ENCODE measurements around the gene SRP68. TPM values are rescaled to one million over a fixed set of nuclear protein-coding genes. Genes with fewer than 3 reads are reported as not detected.

Gene SRP68
- total RNA-seq, 1 donor from 2014 or later: 48.4 TPM

DNA sequence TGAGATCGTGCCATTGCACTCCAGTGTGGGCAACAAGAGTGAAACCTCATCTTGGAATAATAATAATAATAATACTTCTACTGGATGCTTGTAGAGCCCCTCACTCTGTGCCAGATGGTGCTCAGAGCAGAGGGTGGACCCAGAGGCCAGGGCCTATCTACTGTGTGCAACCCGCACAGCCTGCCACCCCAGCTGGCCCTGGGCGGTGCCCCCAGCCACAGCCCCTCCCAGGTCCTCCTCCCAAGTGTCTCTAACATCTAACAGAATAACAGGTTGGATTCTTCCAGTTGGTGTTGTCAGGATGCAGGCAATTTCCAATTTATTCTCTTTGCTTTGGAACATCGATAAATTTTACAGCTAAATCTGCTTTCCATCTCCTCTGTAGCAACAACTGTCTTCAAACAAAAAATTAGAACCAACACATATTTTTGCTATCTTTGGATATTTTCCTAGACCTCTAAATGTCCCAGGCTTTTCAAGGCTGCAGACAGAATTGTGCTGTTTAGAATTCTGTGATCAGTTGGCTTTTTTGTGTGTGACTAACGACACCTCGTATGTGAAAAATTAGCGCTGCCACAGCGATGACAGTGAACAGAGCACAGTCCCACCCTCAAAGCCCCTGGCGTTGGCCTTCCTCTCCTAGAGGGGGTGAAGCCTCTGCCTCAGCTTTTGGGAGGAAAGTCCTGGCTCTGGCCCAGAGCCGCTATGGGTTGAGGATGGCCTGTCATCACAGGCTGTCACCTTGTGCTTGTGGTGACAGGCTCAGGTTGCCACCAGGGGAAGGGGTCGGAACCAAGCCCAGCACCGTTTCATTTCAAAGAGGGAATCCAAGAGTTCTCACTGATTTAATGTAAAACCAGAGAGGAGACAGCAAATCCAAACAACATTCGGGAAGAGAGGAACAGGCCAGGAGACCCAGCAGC is 37.6 kb downstream of the SRP68 start:
- TF ChIP-seq, protein P1, sequence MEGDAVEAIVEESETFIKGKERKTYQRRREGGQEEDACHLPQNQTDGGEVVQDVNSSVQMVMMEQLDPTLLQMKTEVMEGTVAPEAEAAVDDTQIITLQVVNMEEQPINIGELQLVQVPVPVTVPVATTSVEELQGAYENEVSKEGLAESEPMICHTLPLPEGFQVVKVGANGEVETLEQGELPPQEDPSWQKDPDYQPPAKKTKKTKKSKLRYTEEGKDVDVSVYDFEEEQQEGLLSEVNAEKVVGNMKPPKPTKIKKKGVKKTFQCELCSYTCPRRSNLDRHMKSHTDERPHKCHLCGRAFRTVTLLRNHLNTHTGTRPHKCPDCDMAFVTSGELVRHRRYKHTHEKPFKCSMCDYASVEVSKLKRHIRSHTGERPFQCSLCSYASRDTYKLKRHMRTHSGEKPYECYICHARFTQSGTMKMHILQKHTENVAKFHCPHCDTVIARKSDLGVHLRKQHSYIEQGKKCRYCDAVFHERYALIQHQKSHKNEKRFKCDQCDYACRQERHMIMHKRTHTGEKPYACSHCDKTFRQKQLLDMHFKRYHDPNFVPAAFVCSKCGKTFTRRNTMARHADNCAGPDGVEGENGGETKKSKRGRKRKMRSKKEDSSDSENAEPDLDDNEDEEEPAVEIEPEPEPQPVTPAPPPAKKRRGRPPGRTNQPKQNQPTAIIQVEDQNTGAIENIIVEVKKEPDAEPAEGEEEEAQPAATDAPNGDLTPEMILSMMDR (IDR thresholded peaks at IDR 0.05; ENCODE audit: partially characterized antibody, unreplicated experiment): no peak
- DNase-seq: no peak
- peaks cover 7% of the 10 kb centered on the region for H3K4me1 Mint-ChIP-seq (ENCODE audit: low read depth, unreplicated experiment)
- peaks cover 3% of the 10 kb centered on the region for H3K9me3 Mint-ChIP-seq (ENCODE audit: unreplicated experiment)
- no peaks in the 10 kb centered on the region for H3K27me3 Mint-ChIP-seq (ENCODE audit: unreplicated experiment)
- no peak overlapping the region for H3K27ac Mint-ChIP-seq (ENCODE audit: unreplicated experiment)
- H3K36me3 Mint-ChIP-seq (ENCODE audit: unreplicated experiment): no peaks in the 10 kb centered on the region
- no peak overlapping the region for H3K4me3 Mint-ChIP-seq (ENCODE audit: unreplicated experiment)

DNA sequence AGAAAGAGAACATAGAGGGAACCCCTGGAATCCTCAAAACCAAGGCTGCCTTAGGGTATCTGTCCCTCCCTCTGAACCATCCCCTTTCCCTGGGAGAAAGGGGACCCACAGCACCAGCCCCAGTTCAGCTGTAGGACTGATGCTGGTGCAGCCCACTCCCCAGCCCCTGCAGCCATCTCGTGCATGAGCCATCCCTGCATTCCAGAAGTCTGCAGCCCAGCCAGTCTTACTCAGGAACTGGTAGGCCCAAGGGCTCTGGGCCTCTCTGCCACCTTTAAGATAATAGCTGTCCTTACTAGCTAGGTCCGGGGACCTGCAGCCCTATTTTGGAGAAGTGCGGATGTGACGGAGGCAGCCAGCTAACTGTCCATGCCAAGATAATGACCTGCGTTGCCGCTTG is 39.2 kb downstream of the SRP68 start:
- peaks cover 3% of the 10 kb centered on the region for H3K9me3 Mint-ChIP-seq (ENCODE audit: unreplicated experiment)
- no peak for DNase-seq
- H3K27ac Mint-ChIP-seq (ENCODE audit: unreplicated experiment): no peak overlapping the region
- no peaks in the 10 kb centered on the region for H3K36me3 Mint-ChIP-seq (ENCODE audit: unreplicated experiment)
- TF ChIP-seq, protein P1 (IDR thresholded peaks at IDR 0.05; ENCODE audit: partially characterized antibody, unreplicated experiment): no peak
- H3K27me3 Mint-ChIP-seq (ENCODE audit: unreplicated experiment): no peaks in the 10 kb centered on the region
- peaks cover 3% of the 10 kb centered on the region for H3K4me1 Mint-ChIP-seq (ENCODE audit: low read depth, unreplicated experiment)
- no peak overlapping the region for H3K4me3 Mint-ChIP-seq (ENCODE audit: unreplicated experiment)

DNA sequence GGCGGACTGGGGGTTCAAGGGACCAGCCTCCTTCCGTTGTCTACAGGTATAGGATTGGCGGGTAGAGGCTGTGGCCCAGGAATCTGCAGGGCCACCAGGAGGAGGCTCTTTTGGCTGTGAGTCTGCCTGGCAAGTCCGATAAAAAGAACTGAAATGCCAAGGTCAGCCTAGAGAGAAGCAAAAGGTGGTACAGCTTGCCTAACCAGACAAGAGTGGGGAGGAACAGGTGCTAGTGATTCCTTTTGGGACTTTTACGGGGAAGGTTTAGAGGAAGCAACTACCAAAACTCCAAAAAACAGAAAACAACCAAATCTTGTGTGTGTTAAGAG is 39.6 kb downstream of the SRP68 start:
- peaks cover 3% of the 10 kb centered on the region for H3K4me1 Mint-ChIP-seq (ENCODE audit: low read depth, unreplicated experiment)
- no peak overlapping the region for H3K4me3 Mint-ChIP-seq (ENCODE audit: unreplicated experiment)
- no peak overlapping the region for H3K27ac Mint-ChIP-seq (ENCODE audit: unreplicated experiment)
- H3K36me3 Mint-ChIP-seq (ENCODE audit: unreplicated experiment): no peaks in the 10 kb centered on the region
- H3K27me3 Mint-ChIP-seq (ENCODE audit: unreplicated experiment): no peaks in the 10 kb centered on the region
- TF ChIP-seq, protein P1 (IDR thresholded peaks at IDR 0.05; ENCODE audit: partially characterized antibody, unreplicated experiment): no peak
- peaks cover 3% of the 10 kb centered on the region for H3K9me3 Mint-ChIP-seq (ENCODE audit: unreplicated experiment)
- no peak for DNase-seq

DNA sequence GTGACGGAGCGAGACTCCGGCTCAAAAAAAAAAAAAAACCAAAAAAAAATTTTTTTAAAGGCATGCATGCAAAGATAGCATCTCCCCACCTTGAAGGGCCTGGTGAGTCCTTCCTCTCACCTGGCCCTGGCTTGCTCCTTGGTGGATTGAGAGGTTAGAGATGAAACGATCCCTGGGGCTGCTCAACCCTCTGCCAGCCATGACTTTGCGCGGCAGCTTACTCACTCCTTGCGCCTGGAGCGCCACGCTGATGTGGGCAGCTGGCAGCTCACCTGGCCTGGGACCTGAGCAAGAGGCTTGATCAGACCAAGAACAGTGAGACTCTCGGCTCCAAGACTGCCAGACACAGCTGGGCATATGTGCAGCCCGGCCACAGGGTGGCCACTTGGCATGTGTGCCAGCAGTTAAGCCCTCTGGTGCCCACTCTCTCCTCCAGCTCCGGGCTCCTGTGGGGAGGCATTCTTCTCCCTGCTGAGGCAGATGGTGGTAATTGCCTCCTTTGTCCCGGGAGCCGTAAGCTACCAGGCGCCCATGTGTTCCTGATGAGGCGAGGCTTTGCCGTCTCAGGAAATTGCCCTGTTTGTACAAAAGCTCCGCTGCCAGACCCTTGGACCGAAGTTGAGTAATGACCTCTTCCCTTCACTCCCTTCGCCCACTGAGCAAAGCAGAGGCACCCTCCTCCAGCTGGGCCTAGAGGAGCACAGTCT is 40.1 kb downstream of the SRP68 start:
- Mint-ChIP-seq H3K27ac (ENCODE audit: unreplicated experiment) (no peak overlapping the region), H3K9me3 (ENCODE audit: unreplicated experiment) (peaks cover 3% of the 10 kb centered on the region), H3K27me3 (ENCODE audit: unreplicated experiment) (no peaks in the 10 kb centered on the region), H3K4me1 (ENCODE audit: low read depth, unreplicated experiment) (peaks cover 3% of the 10 kb centered on the region), H3K36me3 (ENCODE audit: unreplicated experiment) (no peaks in the 10 kb centered on the region), H3K4me3 (ENCODE audit: unreplicated experiment) (no peak overlapping the region)
- DNase-seq: no peak
- TF ChIP-seq, protein P1 (IDR thresholded peaks at IDR 0.05; ENCODE audit: partially characterized antibody, unreplicated experiment): no peak
